HG03045 (cell line): ENCODE measurements around the gene ARHGEF1.
A peak's percentile ranks its signal among the peaks of the same experiment; 100 is the strongest.

Experiments used
- ATAC-seq: cut with Tn5 transposase; IDR thresholded peaks from one replicate; pipeline ENCODE4 v1.9.1; 2021; ENCODE audit warnings: mild to moderate bottlenecking, moderate library complexity; ENCODE audit not compliant: unreplicated experiment

The ARHGEF1 gene, protein sequence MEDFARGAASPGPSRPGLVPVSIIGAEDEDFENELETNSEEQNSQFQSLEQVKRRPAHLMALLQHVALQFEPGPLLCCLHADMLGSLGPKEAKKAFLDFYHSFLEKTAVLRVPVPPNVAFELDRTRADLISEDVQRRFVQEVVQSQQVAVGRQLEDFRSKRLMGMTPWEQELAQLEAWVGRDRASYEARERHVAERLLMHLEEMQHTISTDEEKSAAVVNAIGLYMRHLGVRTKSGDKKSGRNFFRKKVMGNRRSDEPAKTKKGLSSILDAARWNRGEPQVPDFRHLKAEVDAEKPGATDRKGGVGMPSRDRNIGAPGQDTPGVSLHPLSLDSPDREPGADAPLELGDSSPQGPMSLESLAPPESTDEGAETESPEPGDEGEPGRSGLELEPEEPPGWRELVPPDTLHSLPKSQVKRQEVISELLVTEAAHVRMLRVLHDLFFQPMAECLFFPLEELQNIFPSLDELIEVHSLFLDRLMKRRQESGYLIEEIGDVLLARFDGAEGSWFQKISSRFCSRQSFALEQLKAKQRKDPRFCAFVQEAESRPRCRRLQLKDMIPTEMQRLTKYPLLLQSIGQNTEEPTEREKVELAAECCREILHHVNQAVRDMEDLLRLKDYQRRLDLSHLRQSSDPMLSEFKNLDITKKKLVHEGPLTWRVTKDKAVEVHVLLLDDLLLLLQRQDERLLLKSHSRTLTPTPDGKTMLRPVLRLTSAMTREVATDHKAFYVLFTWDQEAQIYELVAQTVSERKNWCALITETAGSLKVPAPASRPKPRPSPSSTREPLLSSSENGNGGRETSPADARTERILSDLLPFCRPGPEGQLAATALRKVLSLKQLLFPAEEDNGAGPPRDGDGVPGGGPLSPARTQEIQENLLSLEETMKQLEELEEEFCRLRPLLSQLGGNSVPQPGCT

GRCh38 chr19:41882568-41883462 is at the start of gene ARHGEF1:
ARHGEF1 (plus strand) TSS chr19:41883184; CDS start chr19:41888083, 4,899 bp downstream.
- no peak for ATAC-seq

- ATAC-seq, result no peak
Measured at GRCh38 chr19:41837981-41838708, 44.8 kb upstream of the ARHGEF1 start.

- no peak for ATAC-seq
Measured at GRCh38 chr19:41839211-41839610, 43.8 kb upstream of the ARHGEF1 start.

DNA sequence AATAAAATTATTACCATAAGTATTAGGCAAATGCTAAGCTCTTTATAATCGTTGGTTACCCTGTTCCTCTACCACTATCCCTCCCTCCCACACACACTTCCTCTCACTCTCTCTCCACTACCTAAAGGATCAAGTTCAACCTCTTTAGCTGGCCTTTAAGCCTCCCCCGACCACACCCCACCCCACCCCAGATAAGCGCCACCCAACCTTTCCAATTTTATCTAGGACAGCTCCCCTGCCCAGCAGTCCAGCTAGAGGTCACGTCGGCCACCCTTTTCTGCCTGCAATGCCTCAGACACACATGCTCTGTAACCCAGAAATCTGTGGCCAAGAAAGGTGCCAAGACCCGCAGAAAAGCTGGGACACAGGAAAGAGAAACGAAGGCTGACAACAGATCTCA is 39.6 kb upstream of the ARHGEF1 start:
- ATAC-seq, result no peak

- ATAC-seq, result no peak
Measured at GRCh38 chr19:41844601-41845000, 38.4 kb upstream of the ARHGEF1 start, which contains the start of gene LYPD4. LYPD4 (minus strand) TSS chr19:41844683; CDS start chr19:41839285, 5,398 bp downstream.

- ATAC-seq, result no peak
Measured at GRCh38 chr19:41845001-41845050, 38.2 kb upstream of the ARHGEF1 start, which contains the start of gene DMRTC2. DMRTC2 (plus strand) TSS chr19:41845042; CDS start chr19:41847429, 2,387 bp downstream.

- no peak for ATAC-seq
Measured at GRCh38 chr19:41845051-41845590, 37.9 kb upstream of the ARHGEF1 start.

- no peak for ATAC-seq
Measured at GRCh38 chr19:41847351-41848105, 35.5 kb upstream of the ARHGEF1 start.

DNA sequence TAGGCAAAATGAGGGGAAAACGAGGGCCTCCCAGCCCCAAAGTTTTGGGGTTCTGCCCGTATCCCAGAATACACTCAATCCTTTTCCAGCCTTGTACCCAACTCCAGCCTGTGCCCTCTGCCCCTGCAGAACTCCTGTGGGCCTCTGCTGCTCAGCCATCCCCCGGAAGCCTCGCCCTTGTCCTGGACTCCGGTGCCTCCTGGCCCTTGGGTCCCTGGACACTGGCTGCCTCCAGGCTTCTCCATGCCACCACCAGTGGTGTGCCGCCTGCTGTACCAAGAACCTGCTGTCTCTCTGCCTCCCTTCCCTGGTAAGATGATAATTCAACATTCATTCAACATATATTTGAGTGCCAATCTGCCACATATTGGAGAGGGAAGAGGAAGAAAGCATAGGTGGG is 34.3 kb upstream of the ARHGEF1 start:
- ATAC-seq, result no peak

DNA sequence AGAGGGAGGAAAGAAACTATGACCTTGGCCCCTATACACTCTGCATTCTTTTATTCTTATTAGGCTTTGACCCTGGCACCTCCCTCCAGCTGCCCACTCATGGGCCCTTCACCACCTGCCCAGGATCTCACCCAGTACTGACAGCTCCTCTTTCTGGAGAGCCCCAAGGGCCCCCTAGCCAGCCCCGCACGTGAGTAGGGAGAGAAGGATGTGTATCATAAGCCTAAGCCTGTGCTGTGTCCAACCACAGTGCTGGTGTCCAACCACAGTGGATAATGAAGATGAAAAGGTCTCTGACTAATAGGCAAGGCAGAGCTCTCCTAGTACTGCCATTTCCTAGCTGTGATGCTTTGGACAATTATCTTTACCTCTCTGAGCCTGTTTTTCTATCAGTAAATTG is 33.9 kb upstream of the ARHGEF1 start:
- no peak for ATAC-seq

DNA sequence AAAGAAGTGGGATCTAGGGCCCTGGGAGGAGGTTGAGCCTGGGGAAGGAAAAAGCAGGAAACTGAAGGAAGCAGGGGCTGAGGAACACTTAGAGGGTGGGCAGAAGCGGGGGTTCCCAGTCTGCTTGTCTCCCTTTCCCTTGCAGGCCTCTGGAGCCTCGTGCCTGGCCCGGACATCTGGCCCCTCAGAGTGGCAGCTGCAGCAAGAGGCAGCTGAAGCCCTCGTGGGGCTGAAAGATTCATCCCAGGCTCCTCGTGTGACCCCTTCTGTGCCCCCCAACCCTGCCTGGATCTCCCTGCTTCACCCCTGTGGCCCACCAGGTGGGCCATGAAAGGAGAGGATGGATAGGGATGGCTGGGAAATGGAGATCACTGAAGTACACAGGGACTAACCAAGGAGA is 32.6 kb upstream of the ARHGEF1 start:
- no peak for ATAC-seq

DNA sequence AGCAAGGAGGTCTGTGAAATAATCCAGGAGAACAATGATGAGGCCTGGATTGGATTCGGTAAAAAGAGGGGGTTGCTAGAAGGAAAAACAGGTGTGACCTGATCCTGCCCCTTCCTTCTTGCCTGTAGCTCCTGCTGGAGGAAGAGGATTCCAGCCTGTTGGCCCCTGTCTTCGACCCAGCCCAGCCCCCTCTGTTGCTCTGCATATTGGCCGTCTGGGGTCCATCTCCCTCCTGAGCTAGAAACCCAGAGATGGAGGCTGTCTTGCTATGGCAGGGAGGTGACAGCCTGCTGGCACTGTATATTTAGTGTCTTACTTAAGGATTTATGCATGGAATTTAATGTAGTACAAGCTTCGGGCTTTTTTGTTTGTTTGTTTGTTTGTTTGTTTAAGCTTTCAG is 31.5 kb upstream of the ARHGEF1 start:
- ATAC-seq, result no peak

DNA sequence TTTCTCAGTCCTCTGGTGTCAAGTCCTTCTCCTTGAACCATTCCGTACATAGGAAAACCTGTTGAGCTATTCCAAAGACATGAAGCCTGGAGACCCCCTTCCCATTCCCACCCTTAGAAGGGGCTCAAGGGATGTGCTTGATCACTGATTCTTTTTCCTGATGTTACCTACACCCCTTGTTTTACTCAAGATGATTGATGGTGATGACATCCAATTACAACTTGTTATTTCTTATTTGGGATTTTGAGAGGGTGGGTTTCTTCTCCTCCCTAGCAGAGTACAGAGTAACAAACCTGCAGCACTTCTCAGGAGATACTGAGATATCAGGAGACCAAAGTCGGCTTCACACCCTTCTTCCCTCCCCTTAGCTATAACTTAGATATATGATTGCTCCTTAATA is 29.6 kb upstream of the ARHGEF1 start:
- ATAC-seq, result no peak

DNA sequence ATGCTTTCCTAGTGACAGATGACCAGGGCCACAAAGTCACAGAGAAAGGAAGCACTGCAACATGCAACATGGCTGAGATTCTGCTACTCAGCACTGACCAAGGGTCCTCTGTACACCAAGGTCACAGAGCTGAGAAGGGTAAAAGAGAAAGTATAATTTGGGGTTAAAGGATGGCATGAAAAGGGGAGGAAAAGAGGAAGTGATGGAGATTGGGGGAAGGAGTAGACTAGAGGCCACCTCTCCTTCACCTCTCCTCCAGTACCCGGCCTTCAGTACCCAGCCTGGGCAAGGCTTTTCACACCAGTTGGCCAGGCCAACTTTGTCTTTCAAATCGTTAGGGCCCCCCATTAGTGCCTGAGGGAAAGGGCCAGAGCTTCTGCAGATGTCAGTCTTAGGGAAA is 29.2 kb upstream of the ARHGEF1 start:
- ATAC-seq, result no peak

GRCh38 chr19:41859213-41859617 is 23.8 kb upstream of the ARHGEF1 start:
- ATAC-seq, result no peak

DNA sequence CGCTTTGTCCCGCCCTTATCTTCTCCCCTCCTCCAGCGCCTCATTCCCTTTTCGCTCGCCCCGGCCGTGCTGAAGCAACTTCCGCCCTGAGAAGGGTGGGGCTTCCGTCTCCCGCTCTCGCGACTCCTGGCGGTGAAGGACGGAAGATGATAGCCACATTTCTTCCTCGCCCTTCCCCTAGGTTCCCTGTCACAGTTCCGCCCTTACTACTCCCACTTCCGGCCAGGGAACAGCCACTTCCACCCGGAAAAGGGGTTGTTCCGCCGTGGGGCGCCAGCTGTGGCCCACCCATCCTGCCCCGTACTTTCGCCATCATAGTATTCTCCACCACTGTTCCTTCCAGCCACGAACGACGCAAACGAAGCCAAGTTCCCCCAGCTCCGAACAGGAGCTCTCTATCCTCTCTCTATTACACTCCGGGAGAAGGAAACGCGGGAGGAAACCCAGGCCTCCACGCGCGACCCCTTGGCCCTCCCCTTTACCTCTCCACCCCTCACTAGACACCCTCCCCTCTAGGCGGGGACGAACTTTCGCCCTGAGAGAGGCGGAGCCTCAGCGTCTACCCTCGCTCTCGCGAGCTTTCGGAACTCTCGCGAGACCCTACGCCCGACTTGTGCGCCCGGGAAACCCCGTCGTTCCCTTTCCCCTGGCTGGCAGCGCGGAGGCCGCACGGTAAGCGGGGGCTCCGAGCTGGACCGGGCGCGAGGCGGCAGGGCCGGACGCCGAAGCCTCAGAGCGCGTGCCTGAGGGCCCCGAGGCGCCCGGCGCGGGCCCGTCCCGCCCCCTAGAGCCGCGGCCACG is 23.2 kb upstream of the ARHGEF1 start, which contains the start of gene RPS19:
Gene RPS19 (plus strand): TSS at position 638 of the 801 bp plus-strand sequence. CDS start 520 bp downstream, outside the sequence.
- ATAC-seq, result peak; percentile 73

GRCh38 chr19:41860419-41861115 is 22.4 kb upstream of the ARHGEF1 start:
- peak; percentile 3 for ATAC-seq

DNA sequence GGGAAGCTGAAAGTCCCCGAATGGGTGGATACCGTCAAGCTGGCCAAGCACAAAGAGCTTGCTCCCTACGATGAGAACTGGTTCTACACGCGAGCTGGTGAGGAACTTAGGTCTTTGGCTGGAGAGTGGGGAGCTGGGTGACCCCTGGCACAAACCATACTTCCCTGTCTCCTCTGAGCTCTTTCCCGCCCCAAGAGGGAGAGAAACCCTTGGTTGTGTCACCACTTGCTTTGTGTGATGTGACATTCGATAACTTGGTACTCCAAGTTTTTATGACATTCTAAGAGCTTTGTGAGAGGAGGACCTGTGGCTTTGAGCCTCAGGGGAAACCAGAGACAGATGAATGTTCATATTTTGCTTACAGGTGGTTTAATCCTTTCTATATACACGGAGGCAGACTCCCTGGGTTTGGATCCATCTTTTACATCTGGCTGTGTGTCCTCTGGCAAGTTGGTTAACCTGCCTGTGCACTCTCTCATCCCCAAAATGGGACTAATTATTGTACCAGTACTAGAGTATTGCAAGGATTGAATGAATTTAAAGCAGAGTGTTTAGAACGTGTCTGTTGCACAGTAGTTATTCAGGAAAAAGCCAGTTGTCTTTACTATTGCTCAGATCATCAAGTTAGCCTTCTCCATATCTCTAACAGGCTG is 21.7 kb upstream of the ARHGEF1 start:
- ATAC-seq, result no peak
